OCI-LY7 (cell line): ENCODE data around the gene RPS21. TPM values are rescaled to one million over a fixed set of nuclear protein-coding genes. Genes with fewer than 3 reads are reported as not detected.

Source experiments
- BruUV-seq: library from RNA; stranded (reverse); fragments of 400-500 nt; replicated peaks from 2 replicates; lab custom pipeline; 2021; lab: Mats Ljungman, UMichigan
- CTCF ChIA-PET: fragments of 300-600 bp; sonication (Branson Sonifier 250); formaldehyde crosslinking; loops from one replicate; lab custom pipeline; 2022; ENCODE audit warnings: antibody characterized with exemption; ENCODE audit not compliant: unreplicated experiment; lab: Charles Lee
- POLR2A ChIA-PET: fragments of 300-600 bp; sonication (Branson Sonifier 250); formaldehyde crosslinking; loops from one replicate; lab custom pipeline; 2022; ENCODE audit warnings: antibody characterized with exemption; lab: Charles Lee
- DNase-seq: peaks from one replicate; pipeline ENCODE4 v3.0.0-alpha.2; 2015; ENCODE audit warnings: low spot score
- H2AFZ ChIP-seq: fragments of 200-600 bp; sonication (generic), shearing (Covaris generic); 2 replicates; pipeline ENCODE4 v1.6.1; 2014; ENCODE audit warnings: mild to moderate bottlenecking, antibody characterized with exemption, low read length, moderate library complexity
- H3K27ac ChIP-seq: fragments of 200-600 bp; sonication (generic); 2 replicates; pipeline ENCODE4 v1.5.1; 2014; ENCODE audit warnings: mixed run types, low read depth, mild to moderate bottlenecking, moderate library complexity, low read length, inconsistent platforms; ENCODE audit not compliant: poor library complexity, severe bottlenecking
- H3K36me3 ChIP-seq: fragments of 200-600 bp; sonication (generic); 2 replicates; pipeline ENCODE4 v1.6.1; 2014; ENCODE audit warnings: mild to moderate bottlenecking, antibody characterized with exemption, low read length, moderate library complexity, mixed read lengths; ENCODE audit not compliant: insufficient read depth
- H3K4me1 ChIP-seq: fragments of 200-600 bp; sonication (generic); 2 replicates; pipeline ENCODE4 v1.5.1; 2014; ENCODE audit warnings: mild to moderate bottlenecking, low read length; ENCODE audit not compliant: insufficient read depth, poor library complexity, severe bottlenecking
- H3K4me2 ChIP-seq: fragments of 200-600 bp; sonication (generic); 2 replicates; pipeline ENCODE4 v1.6.1; 2014; ENCODE audit warnings: mild to moderate bottlenecking, low read length
- H3K4me3 ChIP-seq: fragments of 200-600 bp; sonication (generic); 2 replicates; pipeline ENCODE4 v1.5.1; 2014; ENCODE audit warnings: mild to moderate bottlenecking, low read depth, low read length; ENCODE audit not compliant: poor library complexity, severe bottlenecking
- H3K79me2 ChIP-seq: fragments of 200-600 bp; sonication (generic); 2 replicates; pipeline ENCODE4 v1.6.1; 2016; ENCODE audit warnings: low read depth, mild to moderate bottlenecking, low read length, moderate library complexity, mixed read lengths; ENCODE audit not compliant: insufficient read depth
- H3K9me2 ChIP-seq: fragments of 200-600 bp; sonication (generic); 2 replicates; pipeline ENCODE4 v1.6.1; 2016; ENCODE audit warnings: mild to moderate bottlenecking, low read length, mixed read lengths; ENCODE audit not compliant: insufficient read depth
- H3K9me3 ChIP-seq: fragments of 200-600 bp; sonication (generic); 2 replicates; pipeline ENCODE4 v1.6.1; 2014; ENCODE audit warnings: mild to moderate bottlenecking, mixed run types, low read length, mixed read lengths
- H4K20me1 ChIP-seq: fragments of 200-600 bp; sonication (generic); 2 replicates; pipeline ENCODE4 v1.6.1; 2014; ENCODE audit warnings: mild to moderate bottlenecking, antibody characterized with exemption, low read length, moderate library complexity, mixed read lengths; ENCODE audit not compliant: insufficient read depth
- EZH2phosphoT487 ChIP-seq: fragments of 200-600 bp; sonication (generic); IDR thresholded peaks from 2 replicates; pipeline ENCODE4 v1.6.1; 2018; ENCODE audit warnings: low read depth, borderline replicate concordance, mild to moderate bottlenecking, mixed run types, antibody characterized with exemption, low read length, moderate library complexity, mixed read lengths
- intact Hi-C: fragments of 100-400 bp; cut with micrococcal nuclease; formaldehyde crosslinking; loops from one replicate; pipeline ENCODE4 v1.10.0; 2022; ENCODE audit not compliant: unreplicated experiment
- total RNA-seq, 2 experiments: library from RNA; depleted of rRNA in 1 of 2; stranded (reverse); fragments of >200 nt in 1 of 2; shearing (Covaris generic) in 1 of 2; gene quantifications; 2 replicates each; pipeline ENCODE4 v1.2.3, GENCODE V29; 2014 to 2022
- TF ChIP-seq, protein P1 (sequence below): fragments of 200-600 bp; sonication (generic); conservative IDR thresholded peaks from 2 replicates; pipeline ENCODE4 v1.5.1; 2014; ENCODE audit warnings: mild to moderate bottlenecking, antibody characterized with exemption, low read length, moderate library complexity, mixed read lengths

RPS21 gene
- total RNA-seq, 2 experiments from 2014 or later, result 2,571 to 3,376 TPM

DNA sequence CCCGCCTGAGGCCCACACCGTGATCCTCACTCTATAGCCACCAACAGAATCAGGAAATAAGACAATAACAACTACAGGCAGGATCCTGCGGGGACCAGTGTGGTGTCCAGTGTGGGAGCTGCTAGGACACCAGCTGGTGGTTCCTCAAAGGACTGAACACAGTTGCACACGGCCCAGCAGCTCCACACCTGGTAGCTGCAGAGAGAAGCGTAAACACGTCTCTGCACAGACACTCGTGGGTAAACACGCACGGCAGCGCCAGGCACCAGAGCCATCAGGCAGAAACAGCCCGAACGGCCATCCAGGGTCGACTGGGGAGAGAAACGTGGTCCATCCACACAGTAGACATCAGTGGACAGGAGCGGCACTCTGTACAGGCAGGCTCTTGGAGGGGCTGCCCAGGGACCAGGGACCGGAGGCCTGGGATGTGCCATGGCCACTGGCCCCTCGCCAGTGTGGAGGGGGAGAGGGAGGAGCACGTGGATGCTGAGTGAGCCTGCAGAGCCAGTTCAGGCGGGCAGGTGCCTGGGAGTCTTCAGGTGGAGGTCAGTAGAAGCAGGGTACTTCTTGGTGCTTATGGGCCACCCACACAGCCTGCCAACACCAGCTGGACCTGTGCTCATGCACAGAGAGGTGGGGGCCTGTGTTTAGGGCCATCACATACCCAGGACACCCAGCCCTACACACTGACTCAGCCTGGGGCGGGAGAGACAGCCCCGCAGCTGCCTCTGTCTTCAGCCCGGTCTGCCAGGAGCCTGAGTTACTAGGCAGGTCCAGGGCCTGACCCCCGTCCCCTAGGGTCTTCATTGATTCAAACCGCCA is 12.4 kb upstream of the RPS21 start:
- no peaks in the 10 kb centered on the region for H3K9me2 ChIP-seq
- H3K4me2 ChIP-seq, result no peak overlapping the region
- BruUV-seq, result no TSS peak
- H3K36me3 ChIP-seq, result no peaks in the 10 kb centered on the region
- CTCF ChIA-PET, result no interaction called here
- no peaks in the 10 kb centered on the region for H3K79me2 ChIP-seq
- TF ChIP-seq, protein P1, sequence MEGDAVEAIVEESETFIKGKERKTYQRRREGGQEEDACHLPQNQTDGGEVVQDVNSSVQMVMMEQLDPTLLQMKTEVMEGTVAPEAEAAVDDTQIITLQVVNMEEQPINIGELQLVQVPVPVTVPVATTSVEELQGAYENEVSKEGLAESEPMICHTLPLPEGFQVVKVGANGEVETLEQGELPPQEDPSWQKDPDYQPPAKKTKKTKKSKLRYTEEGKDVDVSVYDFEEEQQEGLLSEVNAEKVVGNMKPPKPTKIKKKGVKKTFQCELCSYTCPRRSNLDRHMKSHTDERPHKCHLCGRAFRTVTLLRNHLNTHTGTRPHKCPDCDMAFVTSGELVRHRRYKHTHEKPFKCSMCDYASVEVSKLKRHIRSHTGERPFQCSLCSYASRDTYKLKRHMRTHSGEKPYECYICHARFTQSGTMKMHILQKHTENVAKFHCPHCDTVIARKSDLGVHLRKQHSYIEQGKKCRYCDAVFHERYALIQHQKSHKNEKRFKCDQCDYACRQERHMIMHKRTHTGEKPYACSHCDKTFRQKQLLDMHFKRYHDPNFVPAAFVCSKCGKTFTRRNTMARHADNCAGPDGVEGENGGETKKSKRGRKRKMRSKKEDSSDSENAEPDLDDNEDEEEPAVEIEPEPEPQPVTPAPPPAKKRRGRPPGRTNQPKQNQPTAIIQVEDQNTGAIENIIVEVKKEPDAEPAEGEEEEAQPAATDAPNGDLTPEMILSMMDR, result no peak
- no peak for TF ChIP-seq EZH2phosphoT487
- no peak overlapping the region for H3K4me3 ChIP-seq
- H3K27ac ChIP-seq, result no peak overlapping the region
- no peak overlapping the region for H2AFZ ChIP-seq
- POLR2A ChIA-PET, result interaction anchor here (0.6 kb wide), 1 partner anchor 9 kb away, joined by 3 read pairs; no protein-coding TSS in a partner anchor
- no peaks in the 10 kb centered on the region for H4K20me1 ChIP-seq
- no peaks in the 10 kb centered on the region for H3K9me3 ChIP-seq
- intact Hi-C loops, result no loop called here
- H3K4me1 ChIP-seq, result no peaks in the 10 kb centered on the region
- DNase-seq, result no peak

DNA sequence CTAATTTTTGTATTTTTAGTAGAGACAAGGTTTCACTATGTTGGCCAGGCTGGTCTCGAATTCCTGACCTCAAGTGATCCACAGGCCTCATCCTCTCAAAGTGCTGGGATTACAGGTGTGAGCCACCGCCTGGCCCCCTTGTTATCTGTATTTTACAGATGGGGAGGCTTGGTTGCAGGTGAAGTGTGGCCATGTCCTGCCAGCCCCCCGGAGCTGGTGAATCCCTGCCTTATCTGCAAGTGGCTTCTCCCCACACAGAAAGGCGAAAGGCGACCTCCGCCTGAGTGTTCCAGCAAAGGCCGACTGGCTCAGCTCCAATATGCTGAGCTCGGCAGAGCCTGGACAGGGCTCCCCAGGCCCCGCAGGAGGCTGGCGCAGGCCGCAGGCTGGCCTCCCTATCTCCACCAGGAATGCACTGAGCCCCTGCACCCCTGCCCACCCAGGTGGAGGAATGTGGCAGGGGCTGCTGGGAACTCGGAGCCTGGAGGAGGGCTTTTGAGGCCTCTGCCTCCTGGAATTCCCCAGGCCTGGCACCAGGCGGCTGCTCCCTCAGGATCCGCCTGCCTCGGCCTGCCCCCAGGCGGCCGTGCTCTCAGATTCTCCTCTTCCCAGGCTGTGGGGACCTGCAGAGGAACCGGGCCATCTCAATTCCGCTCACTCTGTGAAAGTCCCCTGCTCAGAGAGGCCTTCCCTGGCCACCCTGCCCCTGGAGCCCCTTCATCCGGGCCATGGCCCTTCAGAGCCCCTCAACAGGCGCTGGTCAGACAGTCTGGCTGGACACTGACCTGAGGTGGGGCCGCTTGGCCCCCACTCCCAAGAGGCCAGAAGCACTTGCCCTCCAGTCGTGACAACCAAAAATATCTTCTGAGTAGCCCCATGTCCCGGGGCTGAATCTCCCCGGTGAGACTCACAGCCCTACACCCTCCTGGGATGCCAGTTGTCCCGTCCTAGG is 10.5 kb upstream of the RPS21 start:
- ChIA-PET CTCF (no interaction called here), POLR2A (no interaction called here)
- no peak overlapping the region for H3K4me3 ChIP-seq
- H3K4me2 ChIP-seq, result no peak overlapping the region
- BruUV-seq, result no TSS peak
- H3K36me3 ChIP-seq, result peaks cover 3% of the 10 kb centered on the region; the same call in 1 of the 2 replicates
- no peak overlapping the region for H2AFZ ChIP-seq
- no peaks in the 10 kb centered on the region for H3K79me2 ChIP-seq
- H3K27ac ChIP-seq, result no peak overlapping the region
- no peaks in the 10 kb centered on the region for H3K4me1 ChIP-seq
- H4K20me1 ChIP-seq, result no peaks in the 10 kb centered on the region
- TF ChIP-seq, protein P1, result no peak
- TF ChIP-seq EZH2phosphoT487, result no peak
- H3K9me3 ChIP-seq, result no peaks in the 10 kb centered on the region
- no peaks in the 10 kb centered on the region for H3K9me2 ChIP-seq
- intact Hi-C loops, result no loop called here
- DNase-seq, result no peak
